Measurements from ENCODE around the gene DPM3.
"Not testable (repeated sequence)": the region's sequence is repeated elsewhere in the genome, so short reads cannot be mapped to it uniquely, and the experiment has no call there.

DPM3 gene

DNA sequence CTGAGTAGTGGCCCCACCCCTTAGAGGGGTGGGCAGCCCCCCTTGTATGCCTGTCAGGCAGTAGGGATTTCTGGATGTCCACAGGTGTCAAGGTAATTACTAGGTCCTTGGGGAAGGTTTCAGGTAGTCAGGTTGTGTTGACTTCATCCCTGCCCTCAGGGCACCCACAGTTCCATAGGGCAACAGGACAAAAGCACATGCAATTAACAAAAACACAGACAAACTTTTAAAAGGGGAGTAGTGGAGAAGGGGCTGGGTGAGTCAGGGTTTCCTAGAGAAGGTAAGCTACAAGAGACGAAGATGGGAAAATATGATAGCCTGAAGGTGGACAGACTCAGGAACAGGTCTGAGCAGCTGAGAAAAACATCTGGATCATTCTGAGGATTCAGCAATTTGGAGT, 18.7 kb upstream of the DPM3 start:
- no peak for DNase-seq (ENCODE audit: low read depth)

DNA sequence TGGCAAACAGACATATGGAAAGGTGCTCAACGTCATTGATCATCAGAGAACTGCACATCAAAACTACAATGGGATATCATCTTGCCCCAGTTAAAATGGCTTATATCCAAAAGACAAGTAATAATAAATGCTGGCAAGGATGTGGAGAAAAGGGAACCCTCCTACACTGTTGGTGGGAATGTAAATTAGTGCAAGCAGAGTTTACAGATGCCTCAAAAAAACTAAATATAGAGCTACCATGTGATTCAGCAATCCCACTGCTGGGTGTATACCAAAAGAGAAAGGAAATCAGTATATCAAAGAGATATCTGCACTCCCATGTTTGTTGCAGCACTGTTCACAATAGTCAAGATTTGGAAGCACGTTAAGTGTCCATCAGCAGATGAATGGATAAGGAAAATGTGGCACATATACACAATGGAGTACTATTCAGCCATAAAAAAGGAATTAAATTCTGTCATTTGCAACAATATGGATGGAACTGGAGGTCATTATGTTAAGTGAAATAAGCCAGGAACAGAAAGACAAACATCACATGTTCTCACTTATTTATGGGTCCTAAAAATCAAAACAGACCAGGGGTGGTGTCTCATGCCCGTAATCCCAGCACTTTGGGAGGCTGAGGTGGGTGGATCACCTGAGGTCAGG, 15.8 kb upstream of the DPM3 start:
- not testable (repeated sequence) for DNase-seq (ENCODE audit: low read depth)

GRCh38 chr1:155145491-155145890, 5.2 kb upstream of the DPM3 start:
- no peak for DNase-seq (ENCODE audit: low read depth)

GRCh38 chr1:155141749-155142148, 1.4 kb upstream of the DPM3 start:
- no peak for DNase-seq (ENCODE audit: low read depth)

- DNase-seq (ENCODE audit: low read depth) = no peak
Observed at GRCh38 chr1:155140630-155140953, 261 bp upstream of the DPM3 start.

- no peak for DNase-seq (ENCODE audit: low read depth)
Observed at GRCh38 chr1:155137154-155137949, 3.0 kb downstream of the DPM3 start.

GRCh38 chr1:155136748-155137147, 3.6 kb downstream of the DPM3 start:
- no peak for DNase-seq (ENCODE audit: low read depth)

DNA sequence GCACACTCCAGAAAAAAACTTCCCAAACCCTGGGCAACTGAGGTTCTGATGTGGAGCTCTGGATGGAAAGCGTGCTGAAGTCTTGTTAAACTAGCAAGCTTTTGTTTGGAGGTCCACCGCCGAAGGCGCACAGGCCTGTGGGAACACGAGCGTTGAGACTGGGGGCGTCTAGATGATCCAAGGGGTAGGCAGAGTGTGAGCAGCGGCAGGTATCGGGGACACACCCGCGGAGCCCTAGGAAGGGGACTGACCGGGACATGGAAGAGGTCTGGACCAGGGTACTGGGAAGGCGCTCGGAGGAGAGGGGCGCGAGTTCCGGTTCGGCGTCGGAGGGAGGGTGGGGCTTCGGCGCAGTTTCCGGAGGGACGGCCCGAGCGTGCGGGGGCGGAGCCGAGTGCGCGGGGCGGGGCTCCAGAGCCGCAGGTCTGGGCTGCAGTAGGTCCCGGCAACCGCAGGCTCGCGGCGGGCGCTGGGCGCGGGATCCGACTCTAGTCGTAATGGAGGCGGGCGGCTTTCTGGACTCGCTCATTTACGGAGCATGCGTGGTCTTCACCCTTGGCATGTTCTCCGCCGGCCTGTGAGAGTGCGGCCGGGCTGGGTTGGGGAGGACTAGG, 4.8 kb downstream of the DPM3 start, which contains the start of gene SLC50A1:
Gene SLC50A1, plus strand, starts transcription at position 438 of the 614 bp plus-strand sequence. Its CDS starts 60 bp downstream, at position 498.
- peak; percentile 87 for DNase-seq (ENCODE audit: low read depth)

DNA sequence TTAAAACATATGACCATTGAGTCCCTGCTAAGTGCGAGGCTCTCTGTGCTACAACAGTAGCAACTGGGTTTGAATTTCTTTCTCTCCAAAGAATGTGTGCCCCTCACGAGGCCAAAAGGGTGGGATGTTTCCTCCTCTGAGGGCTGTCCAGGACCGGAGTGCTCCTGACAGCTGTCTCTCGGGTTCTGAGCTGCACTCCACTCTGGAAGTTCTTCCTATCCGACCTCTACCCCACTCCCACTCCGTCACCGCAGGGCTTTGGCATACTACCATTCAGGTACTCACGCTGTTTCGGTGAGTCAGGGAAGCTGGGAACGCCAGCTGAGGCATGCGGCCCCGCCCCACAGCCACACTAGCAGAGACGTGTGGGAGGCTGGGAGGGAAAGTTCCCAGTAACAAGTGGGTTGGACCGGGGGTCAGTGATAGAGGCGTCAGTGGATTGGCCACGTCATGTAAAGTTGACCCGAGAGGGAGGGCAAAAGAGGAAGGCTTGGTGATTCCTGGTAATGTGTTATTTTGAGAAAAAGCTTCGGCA, 5.4 kb downstream of the DPM3 start:
- peak; percentile 44 for DNase-seq (ENCODE audit: low read depth)

DNA sequence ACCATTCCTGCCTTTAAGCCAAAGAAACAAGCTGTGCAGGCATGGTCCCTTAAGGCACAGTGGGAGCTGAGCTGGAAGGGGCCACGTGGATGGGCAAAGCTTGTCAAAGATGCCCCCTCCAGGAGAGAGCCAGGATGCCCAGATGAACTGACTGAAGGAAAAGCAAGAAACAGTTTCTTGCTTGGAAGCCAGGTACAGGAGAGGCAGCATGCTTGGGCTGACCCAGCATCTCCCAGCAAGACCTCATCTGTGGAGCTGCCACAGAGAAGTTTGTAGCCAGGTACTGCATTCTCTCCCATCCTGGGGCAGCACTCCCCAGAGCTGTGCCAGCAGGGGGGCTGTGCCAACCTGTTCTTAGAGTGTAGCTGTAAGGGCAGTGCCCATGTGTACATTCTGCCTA, 6.0 kb downstream of the DPM3 start:
- DNase-seq (ENCODE audit: low read depth) = no peak

DNA sequence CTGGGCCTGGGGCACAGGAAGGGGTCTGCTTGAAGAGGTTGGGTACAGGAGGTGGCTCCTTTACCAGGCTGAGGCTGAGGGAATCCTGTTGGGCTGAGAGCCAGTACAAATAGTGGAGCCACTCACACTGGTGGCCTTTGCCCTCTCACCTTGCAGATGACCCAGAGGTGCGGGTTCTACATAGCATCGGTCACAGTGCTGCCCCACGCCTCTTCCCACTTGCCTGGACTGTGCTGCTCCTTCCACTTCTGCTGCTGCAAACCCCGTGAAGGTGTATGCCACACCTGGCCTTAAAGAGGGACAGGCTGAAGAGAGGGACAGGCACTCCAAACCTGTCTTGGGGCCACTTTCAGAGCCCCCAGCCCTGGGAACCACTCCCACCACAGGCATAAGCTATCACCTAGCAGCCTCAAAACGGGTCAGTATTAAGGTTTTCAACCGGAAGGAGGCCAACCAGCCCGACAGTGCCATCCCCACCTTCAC, 6.5 kb downstream of the DPM3 start:
- no peak for DNase-seq (ENCODE audit: low read depth)

- no peak for DNase-seq (ENCODE audit: low read depth)
Observed at GRCh38 chr1:155131856-155132255, 8.5 kb downstream of the DPM3 start.

DNA sequence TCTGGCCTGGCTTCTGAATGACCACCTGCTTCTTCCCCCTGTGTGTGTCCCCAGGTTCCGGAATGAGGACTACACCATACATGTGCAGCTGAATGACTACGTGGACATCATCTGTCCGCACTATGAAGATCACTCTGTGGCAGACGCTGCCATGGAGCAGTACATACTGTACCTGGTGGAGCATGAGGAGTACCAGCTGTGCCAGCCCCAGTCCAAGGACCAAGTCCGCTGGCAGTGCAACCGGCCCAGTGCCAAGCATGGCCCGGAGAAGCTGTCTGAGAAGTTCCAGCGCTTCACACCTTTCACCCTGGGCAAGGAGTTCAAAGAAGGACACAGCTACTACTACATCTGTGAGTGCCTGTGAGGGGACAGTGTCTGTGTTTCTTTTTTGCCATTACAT, 9.0 kb downstream of the DPM3 start:
- no peak for DNase-seq (ENCODE audit: low read depth)

DNA sequence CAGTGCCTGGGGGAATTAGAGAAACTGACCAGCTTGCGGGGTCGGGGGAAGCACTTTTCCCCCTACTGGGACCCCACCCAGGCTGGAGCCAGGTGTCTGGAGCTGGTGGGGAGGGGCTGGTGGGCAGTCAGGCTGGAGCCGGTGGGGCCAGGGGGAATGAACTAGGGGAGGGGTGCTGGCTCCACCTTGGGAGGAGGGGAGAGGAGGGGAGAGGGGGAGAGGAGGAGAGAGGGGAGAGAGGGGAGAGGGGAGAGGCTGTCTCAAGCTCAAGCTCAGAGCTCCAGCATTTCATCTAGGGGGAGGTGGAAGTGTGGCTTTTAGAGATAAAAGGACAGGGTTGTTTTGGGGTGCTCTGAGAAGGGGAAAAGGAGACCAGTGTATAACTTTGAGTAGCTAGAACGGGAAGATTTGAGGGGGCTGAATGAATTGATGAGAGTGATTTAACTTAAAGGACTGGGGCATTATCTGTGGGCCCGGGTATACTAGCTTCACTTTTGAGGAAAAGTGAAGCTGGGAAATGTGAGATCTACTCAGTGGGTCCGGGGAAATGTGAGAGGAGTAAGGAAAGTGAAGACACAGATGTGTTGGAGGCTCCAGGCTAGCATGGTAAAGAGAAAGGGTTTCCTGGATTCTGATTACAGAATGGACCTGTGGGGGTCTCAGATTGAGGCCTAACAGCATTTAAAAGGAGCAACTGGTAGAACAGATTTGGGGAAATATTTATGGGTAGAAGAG, 9.9 kb downstream of the DPM3 start:
- DNase-seq (ENCODE audit: low read depth) = no peak

GRCh38 chr1:155128755-155129473, 11.4 kb downstream of the DPM3 start:
- no peak for DNase-seq (ENCODE audit: low read depth)

DNA sequence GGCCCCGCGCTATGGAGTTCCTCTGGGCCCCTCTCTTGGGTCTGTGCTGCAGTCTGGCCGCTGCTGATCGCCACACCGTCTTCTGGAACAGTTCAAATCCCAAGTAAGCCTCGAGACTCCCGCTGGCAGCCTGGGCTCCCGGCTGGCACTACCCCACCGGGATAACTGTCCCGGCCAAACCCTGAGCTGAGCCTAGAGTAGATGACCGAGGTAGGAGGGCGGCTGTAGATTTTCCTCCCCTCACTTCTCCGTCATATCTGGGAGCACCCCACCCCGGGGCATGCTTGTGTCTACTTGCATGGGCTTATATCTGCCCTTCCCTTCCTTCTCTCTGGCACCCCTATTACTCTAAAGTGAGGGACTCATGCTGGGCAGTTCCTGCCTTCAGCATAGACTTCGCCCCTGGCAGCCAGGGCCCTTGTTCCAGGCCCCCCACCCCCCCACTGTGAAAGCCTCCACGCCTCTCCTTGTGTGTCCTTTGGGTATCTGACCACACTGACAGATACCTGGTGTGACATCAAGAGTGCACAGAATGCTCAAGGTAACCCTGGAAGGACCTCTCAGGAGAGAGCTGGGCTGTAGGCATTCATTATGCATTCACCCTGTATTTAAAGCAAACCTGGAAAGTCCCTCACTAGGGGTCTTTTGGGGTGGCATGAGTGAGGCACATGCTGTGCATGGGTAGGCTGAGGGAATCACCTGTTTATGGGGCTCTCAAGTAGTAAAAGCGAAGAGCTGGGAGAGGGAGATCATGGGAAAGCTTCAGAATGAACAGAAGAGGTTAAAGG, 12.2 kb downstream of the DPM3 start:
- no peak for DNase-seq (ENCODE audit: low read depth)

- DNase-seq (ENCODE audit: low read depth) = no peak
Observed at GRCh38 chr1:155127105-155127966, 13.0 kb downstream of the DPM3 start, which contains the start of gene EFNA1. TSS of gene EFNA1 (plus strand) at chr1:155127876. CDS start at chr1:155127978, 102 bp downstream.

- no peak for DNase-seq (ENCODE audit: low read depth)
Observed at GRCh38 chr1:155126556-155127104, 13.7 kb downstream of the DPM3 start.

- DNase-seq (ENCODE audit: low read depth) = no peak
Observed at GRCh38 chr1:155125946-155126555, 14.3 kb downstream of the DPM3 start.
